ENCODE measurements around the gene ECHS1.

DNA sequence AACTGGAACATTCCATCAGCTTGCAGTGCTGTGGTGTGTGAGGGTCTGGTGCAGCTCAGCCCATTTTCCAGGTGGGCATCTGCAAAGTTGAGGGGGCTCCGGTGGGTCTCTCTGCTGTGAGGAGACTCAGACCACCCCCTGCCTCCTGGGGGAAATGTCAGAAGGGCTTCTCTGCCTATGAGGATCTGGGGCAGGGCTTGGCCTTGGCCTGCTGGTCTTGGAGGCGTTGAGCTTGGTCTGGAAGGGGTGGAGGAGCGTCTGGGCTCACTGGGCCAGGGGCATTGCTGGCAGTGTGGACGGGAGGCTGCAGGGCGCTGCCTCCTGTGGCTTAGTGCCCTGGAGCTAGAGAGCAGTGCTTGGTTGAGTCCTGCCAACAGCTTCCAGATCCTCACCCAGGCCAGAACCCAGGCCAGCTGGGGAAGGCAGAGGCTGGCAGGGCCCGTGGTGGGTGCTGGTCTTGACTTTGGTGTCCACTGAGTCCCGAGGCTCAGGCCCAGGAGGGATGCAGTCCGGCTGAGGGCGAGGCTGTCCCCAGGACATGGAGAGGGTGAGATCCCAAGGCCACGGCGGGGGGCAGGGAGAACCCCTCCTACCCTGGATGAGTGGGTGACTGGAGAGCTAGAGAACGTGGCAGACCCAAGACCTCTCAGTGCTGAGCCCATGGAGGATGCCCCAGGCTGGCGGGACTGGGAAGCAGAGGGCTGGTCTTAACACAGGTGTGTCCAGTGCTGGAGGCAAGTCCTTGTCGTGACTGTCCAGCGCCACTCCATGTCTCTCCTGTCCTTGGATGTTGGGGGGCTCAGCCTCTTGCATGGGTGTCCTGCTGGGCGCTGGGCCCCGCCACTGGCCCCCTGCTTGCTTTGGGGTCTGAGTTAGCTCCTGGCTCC is 48.4 kb upstream of the ECHS1 start:
- no peak for TF ChIP-seq CTCF (conservative IDR thresholded peaks at IDR 0.05; ENCODE audit: low read length)
- no peak for TF ChIP-seq EZH2phosphoT487 (IDR thresholded peaks at IDR 0.05; ENCODE audit: borderline replicate concordance, low read depth, low read length)
